DOHH2 (cell line): ENCODE data around the gene BLTP3A.

Source experiments
- H3F3A ChIP-seq: fragments of 200-600 bp; sonication (generic), shearing (Covaris generic); 2 replicates; pipeline ENCODE4 v1.6.0; 2016; ENCODE audit warnings: antibody characterized with exemption, mild to moderate bottlenecking; ENCODE audit not compliant: control insufficient read depth, insufficient read depth
- H3K27ac ChIP-seq: fragments of 200-600 bp; sonication (generic); 2 replicates; pipeline ENCODE4 v1.5.1; 2014; ENCODE audit warnings: low read depth, mild to moderate bottlenecking, low read length, moderate library complexity
- H3K27me3 ChIP-seq: fragments of 200-600 bp; sonication (generic); 2 replicates; pipeline ENCODE4 v1.6.1; 2014; ENCODE audit warnings: mild to moderate bottlenecking, low read length, mixed read lengths; ENCODE audit not compliant: control insufficient read depth
- H3K36me3 ChIP-seq: fragments of 200-600 bp; sonication (generic); 2 replicates; pipeline ENCODE4 v1.6.1; 2014; ENCODE audit warnings: mild to moderate bottlenecking, low read length, moderate library complexity, mixed read lengths; ENCODE audit not compliant: control insufficient read depth
- H3K4me1 ChIP-seq: fragments of 200-600 bp; sonication (generic); 2 replicates; pipeline ENCODE4 v1.6.1; 2014; ENCODE audit warnings: mild to moderate bottlenecking, low read length, mixed read lengths; ENCODE audit not compliant: control insufficient read depth
- H3K4me2 ChIP-seq: fragments of 200-600 bp; sonication (generic); 2 replicates; pipeline ENCODE4 v1.6.0; 2014; ENCODE audit warnings: mild to moderate bottlenecking, low read length, moderate library complexity
- H3K4me3 ChIP-seq: fragments of 200-600 bp; sonication (generic); 2 replicates; pipeline ENCODE4 v1.5.1; 2014; ENCODE audit warnings: mild to moderate bottlenecking, low read length, mixed read lengths
- H3K79me2 ChIP-seq: fragments of 200-600 bp; sonication (generic); 2 replicates; pipeline ENCODE4 v1.6.1; 2014; ENCODE audit warnings: mild to moderate bottlenecking, low read length, mixed read lengths; ENCODE audit not compliant: control insufficient read depth
- H3K9me2 ChIP-seq: fragments of 200-600 bp; sonication (generic); replicated peaks from 2 replicates; pipeline ENCODE4 v1.6.1; 2014; ENCODE audit warnings: mild to moderate bottlenecking, low read length, mixed read lengths; ENCODE audit not compliant: control insufficient read depth
- H3K9me3 ChIP-seq: fragments of 200-600 bp; sonication (generic); 2 replicates; pipeline ENCODE4 v1.6.1; 2014; ENCODE audit warnings: antibody characterized with exemption, low read length, mixed read lengths; ENCODE audit not compliant: control insufficient read depth, insufficient read depth
- H4K20me1 ChIP-seq: fragments of 200-600 bp; sonication (generic); 2 replicates; pipeline ENCODE4 v1.6.0; 2014; ENCODE audit warnings: low read depth, mild to moderate bottlenecking, antibody characterized with exemption, low read length, moderate library complexity; ENCODE audit not compliant: control insufficient read depth, insufficient read depth
- CTCF ChIP-seq: fragments of 200-600 bp; sonication (generic); IDR thresholded peaks from one replicate; pipeline ENCODE4 v1.5.1; 2014; ENCODE audit warnings: antibody characterized with exemption, mild to moderate bottlenecking, low read depth, low read length; ENCODE audit not compliant: poor library complexity, severe bottlenecking
- EZH2phosphoT487 ChIP-seq: fragments of 200-600 bp; sonication (generic); IDR thresholded peaks from 2 replicates; pipeline ENCODE4 v1.6.1; 2017; ENCODE audit warnings: borderline replicate concordance, mild to moderate bottlenecking, antibody characterized with exemption, low read length, moderate library complexity, mixed read lengths

The BLTP3A gene

GRCh38 chr6:34745277-34746103, 46.4 kb upstream of the BLTP3A start:
- H3K27me3 ChIP-seq: no peaks in the 10 kb centered on the region
- no peaks in the 10 kb centered on the region for H3F3A ChIP-seq
- H3K27ac ChIP-seq: no peak overlapping the region
- no peaks in the 10 kb centered on the region for H3K9me2 ChIP-seq
- TF ChIP-seq EZH2phosphoT487 (no peak), CTCF (no peak)
- H3K4me3 ChIP-seq: no peak overlapping the region
- no peaks in the 10 kb centered on the region for H3K36me3 ChIP-seq
- no peaks in the 10 kb centered on the region for H3K9me3 ChIP-seq
- no peaks in the 10 kb centered on the region for H3K79me2 ChIP-seq
- H3K4me2 ChIP-seq: no peak overlapping the region
- H4K20me1 ChIP-seq: no peaks in the 10 kb centered on the region
- no peaks in the 10 kb centered on the region for H3K4me1 ChIP-seq

- Histone ChIP-seq H3K27ac (no peak overlapping the region), H3K4me2 (no peak overlapping the region), H3K79me2 (no peaks in the 10 kb centered on the region), H4K20me1 (no peaks in the 10 kb centered on the region), H3K36me3 (no peaks in the 10 kb centered on the region), H3K9me2 (no peaks in the 10 kb centered on the region), H3F3A (no peaks in the 10 kb centered on the region), H3K9me3 (no peaks in the 10 kb centered on the region), H3K4me1 (no peaks in the 10 kb centered on the region), H3K4me3 (no peak overlapping the region), H3K27me3 (no peaks in the 10 kb centered on the region)
- TF ChIP-seq EZH2phosphoT487 (no peak), CTCF (no peak)
These were observed 45.6 kb upstream of the BLTP3A start for GRCh38 chr6:34746104-34746846.

- Histone ChIP-seq H3K9me2 (no peaks in the 10 kb centered on the region), H3F3A (no peaks in the 10 kb centered on the region), H3K4me1 (no peaks in the 10 kb centered on the region), H3K27me3 (no peaks in the 10 kb centered on the region), H3K79me2 (no peaks in the 10 kb centered on the region), H3K4me2 (no peak overlapping the region), H3K4me3 (no peak overlapping the region), H3K36me3 (no peaks in the 10 kb centered on the region), H4K20me1 (no peaks in the 10 kb centered on the region), H3K27ac (no peak overlapping the region), H3K9me3 (no peaks in the 10 kb centered on the region)
- no peak for TF ChIP-seq EZH2phosphoT487
- TF ChIP-seq CTCF: no peak
These were observed 43.1 kb upstream of the BLTP3A start for GRCh38 chr6:34748757-34749156.
